Osteoblast (primary cell): ENCODE measurements around the gene PWWP2B. TPM values are rescaled to one million over a fixed set of nuclear protein-coding genes. Genes with fewer than 3 reads are reported as not detected.

Experiments
- DNase-seq: peaks from one replicate; pipeline ENCODE4 v3.0.0; 2011; ENCODE audit warnings: low spot score, mixed read lengths; ENCODE audit not compliant: insufficient read length; ENCODE audit errors: missing footprints
- H2AFZ ChIP-seq: 2 replicates; pipeline ENCODE4 v1.6.0; 2011; ENCODE audit warnings: mild to moderate bottlenecking, low read length
- H3K27ac ChIP-seq: 2 replicates; pipeline ENCODE4 v1.5.1; 2011; ENCODE audit warnings: mild to moderate bottlenecking, low read depth, low read length, moderate library complexity
- H3K27me3 ChIP-seq: 2 replicates; pipeline ENCODE4 v1.6.0; 2012; ENCODE audit warnings: mild to moderate bottlenecking, control low read depth, inconsistent platforms, low read length, moderate library complexity; ENCODE audit not compliant: insufficient read depth
- H3K36me3 ChIP-seq: 2 replicates; pipeline ENCODE4 v1.5.1; 2011; ENCODE audit warnings: mild to moderate bottlenecking, low read length, control low read depth, moderate library complexity; ENCODE audit not compliant: insufficient read depth
- H3K4me1 ChIP-seq: 2 replicates; pipeline ENCODE4 v1.5.1; 2011; ENCODE audit warnings: mild to moderate bottlenecking, low read length, control low read depth, moderate library complexity; ENCODE audit not compliant: insufficient read depth
- H3K4me2 ChIP-seq: 2 replicates; pipeline ENCODE4 v1.6.0; 2011; ENCODE audit warnings: mild to moderate bottlenecking, low read length; ENCODE audit not compliant: insufficient read depth
- H3K4me3 ChIP-seq: fragments of 200-600 bp; sonication (generic); 3 replicates; pipeline ENCODE4 v1.5.1; 2012; ENCODE audit warnings: mild to moderate bottlenecking, low read length, inconsistent platforms; ENCODE audit not compliant: insufficient read depth
- H3K79me2 ChIP-seq: 2 replicates; pipeline ENCODE4 v1.6.0; 2012; ENCODE audit warnings: mild to moderate bottlenecking, low read length, control low read depth, inconsistent platforms; ENCODE audit not compliant: insufficient read depth
- H3K9me3 ChIP-seq: 2 replicates; pipeline ENCODE4 v1.5.1; 2011; ENCODE audit warnings: low read depth, low read length, control low read depth
- H4K20me1 ChIP-seq: 2 replicates; pipeline ENCODE4 v1.6.0; 2012; ENCODE audit warnings: mild to moderate bottlenecking, low read length, control low read depth; ENCODE audit not compliant: insufficient read depth
- total RNA-seq: library from RNA; depleted of rRNA; stranded (reverse); fragments of >200 nt; gene quantifications from 2 replicates; pipeline ENCODE4 v1.2.3, GENCODE V29; 2012
- TF ChIP-seq, protein P1 (sequence below): IDR thresholded peaks from 2 replicates; pipeline ENCODE4 v1.5.1; 2011; ENCODE audit warnings: mild to moderate bottlenecking, low read depth, low read length, moderate library complexity; ENCODE audit errors: extremely low read depth

Gene PWWP2B
- total RNA-seq, 1 donor, result 18.5 TPM

DNA sequence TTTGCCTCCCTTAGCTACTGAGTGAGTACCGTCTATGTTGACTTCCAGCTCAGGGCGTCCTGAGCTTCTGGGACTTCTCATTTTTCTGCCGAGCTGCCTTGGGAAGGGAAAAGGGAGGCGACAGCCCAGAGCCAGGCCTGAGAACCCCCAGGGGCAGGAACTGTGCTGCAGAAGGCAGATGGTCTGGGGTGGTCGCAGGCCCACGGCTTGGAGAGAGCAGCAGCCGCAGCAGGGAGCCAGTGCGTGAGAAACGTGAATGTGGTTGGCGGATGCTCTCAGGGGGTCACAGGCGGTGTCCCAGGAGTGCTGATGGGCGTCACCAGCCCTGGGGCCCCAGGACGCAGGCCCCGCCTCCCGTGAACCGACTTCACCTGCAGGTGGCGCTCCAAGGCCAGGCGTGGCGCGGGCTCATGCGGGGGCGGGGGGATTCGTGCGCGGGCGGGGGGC, 9.2 kb upstream of the PWWP2B start:
- no peak overlapping the region for H3K4me3 ChIP-seq
- no peaks in the 10 kb centered on the region for H3K36me3 ChIP-seq
- H3K79me2 ChIP-seq, result no peaks in the 10 kb centered on the region
- TF ChIP-seq, protein P1, sequence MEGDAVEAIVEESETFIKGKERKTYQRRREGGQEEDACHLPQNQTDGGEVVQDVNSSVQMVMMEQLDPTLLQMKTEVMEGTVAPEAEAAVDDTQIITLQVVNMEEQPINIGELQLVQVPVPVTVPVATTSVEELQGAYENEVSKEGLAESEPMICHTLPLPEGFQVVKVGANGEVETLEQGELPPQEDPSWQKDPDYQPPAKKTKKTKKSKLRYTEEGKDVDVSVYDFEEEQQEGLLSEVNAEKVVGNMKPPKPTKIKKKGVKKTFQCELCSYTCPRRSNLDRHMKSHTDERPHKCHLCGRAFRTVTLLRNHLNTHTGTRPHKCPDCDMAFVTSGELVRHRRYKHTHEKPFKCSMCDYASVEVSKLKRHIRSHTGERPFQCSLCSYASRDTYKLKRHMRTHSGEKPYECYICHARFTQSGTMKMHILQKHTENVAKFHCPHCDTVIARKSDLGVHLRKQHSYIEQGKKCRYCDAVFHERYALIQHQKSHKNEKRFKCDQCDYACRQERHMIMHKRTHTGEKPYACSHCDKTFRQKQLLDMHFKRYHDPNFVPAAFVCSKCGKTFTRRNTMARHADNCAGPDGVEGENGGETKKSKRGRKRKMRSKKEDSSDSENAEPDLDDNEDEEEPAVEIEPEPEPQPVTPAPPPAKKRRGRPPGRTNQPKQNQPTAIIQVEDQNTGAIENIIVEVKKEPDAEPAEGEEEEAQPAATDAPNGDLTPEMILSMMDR, result peak; percentile 52
- no peak overlapping the region for H3K27ac ChIP-seq
- no peaks in the 10 kb centered on the region for H4K20me1 ChIP-seq
- H3K4me2 ChIP-seq, result no peak overlapping the region
- no peak overlapping the region for H2AFZ ChIP-seq
- no peaks in the 10 kb centered on the region for H3K27me3 ChIP-seq
- DNase-seq, result peak; percentile 99
- no peaks in the 10 kb centered on the region for H3K9me3 ChIP-seq
- no peaks in the 10 kb centered on the region for H3K4me1 ChIP-seq

DNA sequence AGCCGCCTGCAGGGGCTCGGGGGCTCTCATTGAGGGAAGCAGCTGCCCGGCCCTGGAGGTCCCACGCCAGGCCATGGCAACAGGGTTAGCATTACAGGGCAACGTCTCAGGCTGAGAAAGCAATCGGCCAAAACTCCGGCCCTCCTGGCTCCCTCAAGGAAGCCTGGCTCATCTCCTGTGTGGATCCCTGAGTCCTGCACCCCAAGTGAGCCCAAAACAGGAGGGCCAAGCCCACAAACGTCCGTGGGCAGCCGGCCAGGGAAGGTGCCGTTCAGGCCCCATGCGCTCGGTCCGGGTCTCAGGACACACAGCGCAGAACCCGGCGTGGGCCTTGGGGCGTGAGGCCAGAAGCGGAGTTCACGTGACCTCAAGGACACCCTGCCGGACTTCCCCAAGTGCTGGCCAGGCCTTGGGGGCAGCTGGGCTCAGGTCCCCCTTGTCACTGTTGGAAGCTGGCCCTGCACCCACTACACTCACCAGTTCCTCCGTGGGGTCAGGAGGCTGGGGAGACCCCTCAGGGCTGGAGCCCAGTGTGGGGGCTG, 8.0 kb upstream of the PWWP2B start:
- H3K4me2 ChIP-seq, result no peak overlapping the region
- H3K79me2 ChIP-seq, result no peaks in the 10 kb centered on the region
- H3K4me1 ChIP-seq, result peaks cover 2% of the 10 kb centered on the region
- peak; percentile 97 for DNase-seq
- H3K9me3 ChIP-seq, result no peaks in the 10 kb centered on the region
- H3K36me3 ChIP-seq, result no peaks in the 10 kb centered on the region
- no peaks in the 10 kb centered on the region for H4K20me1 ChIP-seq
- no peak overlapping the region for H2AFZ ChIP-seq
- no peaks in the 10 kb centered on the region for H3K27me3 ChIP-seq
- no peak overlapping the region for H3K4me3 ChIP-seq
- TF ChIP-seq, protein P1, result no peak
- no peak overlapping the region for H3K27ac ChIP-seq

DNA sequence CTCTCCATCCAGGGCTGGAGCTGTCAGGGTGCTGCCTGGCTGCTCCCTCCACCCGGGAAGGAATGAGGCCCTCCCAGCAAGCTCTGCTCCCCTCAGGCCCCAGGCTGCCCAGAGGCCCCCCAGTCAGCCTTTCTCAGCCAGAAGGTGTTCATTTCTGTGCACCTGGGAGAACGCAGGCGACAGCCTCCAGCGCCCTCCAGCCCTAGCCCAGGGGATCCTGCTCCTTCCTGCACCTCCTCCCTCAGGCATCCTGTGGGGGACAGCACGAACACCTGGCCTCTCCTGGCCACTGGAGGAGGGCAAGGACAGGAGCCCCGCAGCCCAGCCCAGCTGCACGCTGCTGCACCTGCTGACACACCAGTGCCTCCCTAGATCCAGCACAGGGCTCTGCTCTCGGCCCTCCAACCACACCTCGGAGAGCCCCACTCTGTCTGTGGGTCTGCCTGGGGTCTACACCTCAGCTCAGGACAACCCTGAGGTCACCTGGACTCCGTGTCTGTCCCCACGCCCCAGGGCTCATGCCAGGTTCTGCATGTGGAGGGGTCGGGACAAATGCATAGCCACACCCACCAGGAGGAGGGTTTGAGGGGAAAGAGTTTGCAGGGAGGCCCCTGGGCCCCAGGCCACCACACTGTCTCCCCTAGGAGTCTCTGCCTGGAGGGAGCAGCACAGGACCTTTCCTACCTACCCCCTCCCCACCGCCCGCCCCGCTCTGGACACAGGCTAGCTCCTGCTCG, 7.4 kb upstream of the PWWP2B start:
- no peak overlapping the region for H2AFZ ChIP-seq
- no peaks in the 10 kb centered on the region for H3K79me2 ChIP-seq
- TF ChIP-seq, protein P1, result no peak
- no peaks in the 10 kb centered on the region for H3K27me3 ChIP-seq
- peak; percentile 90 for DNase-seq
- H3K4me2 ChIP-seq, result no peak overlapping the region
- no peaks in the 10 kb centered on the region for H3K36me3 ChIP-seq
- no peaks in the 10 kb centered on the region for H3K9me3 ChIP-seq
- H4K20me1 ChIP-seq, result no peaks in the 10 kb centered on the region
- H3K4me3 ChIP-seq, result no peak overlapping the region
- peaks cover 2% of the 10 kb centered on the region for H3K4me1 ChIP-seq
- no peak overlapping the region for H3K27ac ChIP-seq

DNA sequence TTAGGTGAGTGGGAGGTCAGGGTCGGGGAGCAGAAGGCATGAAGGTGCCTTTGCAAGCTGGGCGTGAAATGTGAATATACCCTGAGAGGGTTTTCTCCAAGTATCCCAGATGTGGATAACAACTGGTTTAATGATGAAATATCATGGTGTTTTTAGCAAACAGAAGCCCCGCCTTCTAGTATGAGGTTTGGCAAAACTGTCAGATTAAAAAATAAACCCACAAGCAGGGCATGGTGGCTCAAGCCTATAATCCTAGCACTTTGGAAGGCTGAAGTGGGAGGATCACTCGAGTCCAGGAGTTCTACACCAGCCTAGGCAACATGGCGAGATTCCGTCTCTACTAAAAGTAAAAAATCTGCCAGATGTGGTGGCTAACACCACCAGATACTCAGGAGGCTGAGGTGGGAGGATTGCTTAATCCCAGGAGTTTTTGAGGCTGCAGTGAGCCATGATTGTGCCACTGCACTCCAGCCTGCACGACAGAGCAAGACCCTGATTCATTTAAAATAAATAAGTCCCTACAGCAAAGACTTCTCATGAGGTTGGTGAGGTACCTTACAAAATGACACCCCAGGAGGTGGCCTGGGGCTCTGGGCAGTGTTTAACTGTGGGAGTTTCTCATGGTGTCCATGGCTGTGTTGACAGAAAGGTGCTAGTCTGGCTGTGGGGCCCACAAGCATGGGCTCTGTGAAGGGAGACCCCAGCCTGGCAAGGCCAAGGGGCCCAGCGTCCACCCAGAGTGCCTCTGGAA, 6.7 kb upstream of the PWWP2B start:
- Histone ChIP-seq H3K4me3 (no peak overlapping the region), H3K79me2 (no peaks in the 10 kb centered on the region), H3K4me1 (peaks cover 2% of the 10 kb centered on the region), H2AFZ (no peak overlapping the region), H3K4me2 (no peak overlapping the region), H4K20me1 (no peaks in the 10 kb centered on the region), H3K27me3 (no peaks in the 10 kb centered on the region), H3K36me3 (no peaks in the 10 kb centered on the region), H3K9me3 (no peaks in the 10 kb centered on the region), H3K27ac (no peak overlapping the region)
- TF ChIP-seq, protein P1, result no peak
- DNase-seq, result peak; percentile 88
